IPS-11a (cell line): ENCODE data around the gene BRD7.

Experiments used
- H3K4me3 ChIP-seq: one replicate; pipeline ENCODE4 v1.5.1; 2013; ENCODE audit warnings: low read depth, low read length, control low read depth

BRD7 gene

GRCh38 chr16:50305441-50306061 lies 63.2 kb downstream of the BRD7 start:
- no peak overlapping the region for H3K4me3 ChIP-seq

- no peak overlapping the region for H3K4me3 ChIP-seq
These were observed 64.0 kb downstream of the BRD7 start for GRCh38 chr16:50304467-50305440.

GRCh38 chr16:50303605-50304466 lies 65.0 kb downstream of the BRD7 start:
- H3K4me3 ChIP-seq = no peak overlapping the region

- no peak overlapping the region for H3K4me3 ChIP-seq
These were observed 65.7 kb downstream of the BRD7 start for GRCh38 chr16:50303041-50303604.

GRCh38 chr16:50302472-50303005 lies 66.2 kb downstream of the BRD7 start:
- H3K4me3 ChIP-seq = no peak overlapping the region

GRCh38 chr16:50301626-50302471 lies 66.9 kb downstream of the BRD7 start:
- no peak overlapping the region for H3K4me3 ChIP-seq

- no peak overlapping the region for H3K4me3 ChIP-seq
These were observed 67.7 kb downstream of the BRD7 start for GRCh38 chr16:50300942-50301625.

- H3K4me3 ChIP-seq = no peak overlapping the region
These were observed 69.2 kb downstream of the BRD7 start for GRCh38 chr16:50299508-50300105.

- no peak overlapping the region for H3K4me3 ChIP-seq
These were observed 69.9 kb downstream of the BRD7 start for GRCh38 chr16:50298591-50299507.

- H3K4me3 ChIP-seq = no peak overlapping the region
These were observed 70.7 kb downstream of the BRD7 start for GRCh38 chr16:50298075-50298460.

- no peak overlapping the region for H3K4me3 ChIP-seq
These were observed 71.3 kb downstream of the BRD7 start for GRCh38 chr16:50297301-50298074.

GRCh38 chr16:50296807-50297206 lies 72.0 kb downstream of the BRD7 start:
- H3K4me3 ChIP-seq = no peak overlapping the region

GRCh38 chr16:50295541-50296132 lies 73.2 kb downstream of the BRD7 start:
- H3K4me3 ChIP-seq = no peak overlapping the region

GRCh38 chr16:50294955-50295354 lies 73.8 kb downstream of the BRD7 start:
- H3K4me3 ChIP-seq = no peak overlapping the region

- H3K4me3 ChIP-seq = no peak overlapping the region
These were observed 74.6 kb downstream of the BRD7 start for GRCh38 chr16:50293994-50294855.
